ENCODE data around the gene FAM83F. TPM values are rescaled to one million over a fixed set of nuclear protein-coding genes. Genes with fewer than 3 reads are reported as not detected.

FAM83F gene
- total RNA-seq, 1 donor from 2014 or later: 0.41 TPM

GRCh38 chr22:39962071-39962470 lies 32.7 kb upstream of the FAM83F start:
- no peak for DNase-seq (ENCODE audit: low spot score in 2 of 2)
- FAIRE-seq: no peak

- no peak for DNase-seq (ENCODE audit: low spot score in 2 of 2)
- FAIRE-seq: no peak
Measured at GRCh38 chr22:39965748-39966147, 29.0 kb upstream of the FAM83F start.

- no peak for DNase-seq (ENCODE audit: low spot score in 2 of 2)
- no peak for FAIRE-seq
Measured at GRCh38 chr22:39966470-39966869, 28.3 kb upstream of the FAM83F start.

- DNase-seq (ENCODE audit: low spot score in 2 of 2): no peak
- FAIRE-seq: no peak
Measured at GRCh38 chr22:39967103-39967829, 27.5 kb upstream of the FAM83F start.

- DNase-seq (ENCODE audit: low spot score in 2 of 2) (no peak), FAIRE-seq (no peak)
Measured at GRCh38 chr22:39967996-39968972, 26.5 kb upstream of the FAM83F start.

GRCh38 chr22:39970742-39971141 lies 24.0 kb upstream of the FAM83F start:
- no peak for FAIRE-seq
- no peak for DNase-seq (ENCODE audit: low spot score in 2 of 2)

GRCh38 chr22:39972641-39973040 lies 22.1 kb upstream of the FAM83F start:
- DNase-seq (ENCODE audit: low spot score in 2 of 2) (no peak), FAIRE-seq (no peak)

GRCh38 chr22:39973656-39974055 lies 21.1 kb upstream of the FAM83F start:
- DNase-seq (ENCODE audit: low spot score in 2 of 2) (no peak), FAIRE-seq (no peak)

GRCh38 chr22:39974065-39974464 lies 20.7 kb upstream of the FAM83F start:
- FAIRE-seq (no peak), DNase-seq (ENCODE audit: low spot score in 2 of 2) (no peak)

- FAIRE-seq: no peak
- no peak for DNase-seq (ENCODE audit: low spot score in 2 of 2)
Measured at GRCh38 chr22:39979048-39979447, 15.7 kb upstream of the FAM83F start.

GRCh38 chr22:39979458-39979857 lies 15.3 kb upstream of the FAM83F start:
- DNase-seq (ENCODE audit: low spot score in 2 of 2) (no peak), FAIRE-seq (no peak)

GRCh38 chr22:39980596-39980995 lies 14.2 kb upstream of the FAM83F start:
- FAIRE-seq: no peak
- DNase-seq (ENCODE audit: low spot score in 2 of 2): no peak

- DNase-seq (ENCODE audit: low spot score in 2 of 2) (no peak), FAIRE-seq (no peak)
Measured at GRCh38 chr22:39983346-39983745, 11.4 kb upstream of the FAM83F start.

- FAIRE-seq (no peak), DNase-seq (ENCODE audit: low spot score in 2 of 2) (no peak)
Measured at GRCh38 chr22:39984006-39984405, 10.7 kb upstream of the FAM83F start.

- DNase-seq (ENCODE audit: low spot score in 2 of 2) (no peak), FAIRE-seq (no peak)
Measured at GRCh38 chr22:39984746-39985145, 10.0 kb upstream of the FAM83F start.

GRCh38 chr22:39985383-39986035 lies 9.2 kb upstream of the FAM83F start:
- DNase-seq (ENCODE audit: low spot score in 2 of 2) (no peak), FAIRE-seq (no peak)

- DNase-seq (ENCODE audit: low spot score in 2 of 2) (no peak), FAIRE-seq (no peak)
Measured at GRCh38 chr22:39988386-39989114, 6.2 kb upstream of the FAM83F start.

- FAIRE-seq: no peak
- DNase-seq (ENCODE audit: low spot score in 2 of 2): no peak
Measured at GRCh38 chr22:39989633-39990032, 5.1 kb upstream of the FAM83F start.

- no peak for DNase-seq (ENCODE audit: low spot score in 2 of 2)
- no peak for FAIRE-seq
Measured at GRCh38 chr22:39990686-39991085, 4.1 kb upstream of the FAM83F start.

GRCh38 chr22:39991159-39991860 lies 3.4 kb upstream of the FAM83F start:
- no peak for FAIRE-seq

More at GRCh38 chr22:39991159-39991860, 3.4 kb upstream of the FAM83F start:
- DNase-seq (ENCODE audit: low spot score in 2 of 2): no peak

Measured in frontal cortex (tissue), 4 donors.